GM12878 (cell line): Measurements from ENCODE around the gene PHETA2. TPM values are rescaled to one million over a fixed set of nuclear protein-coding genes. Genes with fewer than 3 reads are reported as not detected.

ENCODE experiments used
- ATAC-seq: fragments of 200-7000 bp; cut with Tn5 transposase; 3 replicates; pipeline ENCODE4 v1.9.1; 2020; ENCODE audit warnings: mild to moderate bottlenecking, moderate library complexity
- BruUV-seq: library from RNA; stranded (reverse); fragments of 400-500 nt; replicated peaks from 2 replicates; lab custom pipeline; 2021; lab: Mats Ljungman, UMichigan
- CTCF ChIA-PET: fragments of 300-600 bp; sonication (Branson Sonifier 250); formaldehyde crosslinking; extraction: SDS; loops from one replicate; lab custom pipeline; 2021; ENCODE audit warnings: inconsistent platforms; lab: Yijun Ruan, JAX
- POLR2A ChIA-PET: fragments of 350-600 bp; formaldehyde crosslinking; extraction: SDS; loops from one replicate; lab custom pipeline; 2021; ENCODE audit warnings: inconsistent platforms; lab: Charles Lee
- RAD21 ChIA-PET: fragments of 300-600 bp; sonication (Branson Sonifier 250); formaldehyde crosslinking; loops from one replicate; lab custom pipeline; 2023; ENCODE audit warnings: antibody characterized with exemption; ENCODE audit not compliant: unreplicated experiment; lab: Charles Lee
- SMC1A ChIA-PET: fragments of 300-600 bp; sonication (Branson Sonifier 250); formaldehyde crosslinking; loops from one replicate; lab custom pipeline; 2023; ENCODE audit not compliant: unreplicated experiment, uncharacterized antibody; lab: Charles Lee
- DNase-seq: peaks from one replicate; pipeline ENCODE4 v3.0.0-alpha.2; 2011; ENCODE audit warnings: low read depth, low spot score
- FAIRE-seq: peaks from 3 replicates; lab custom pipeline; 2011; peaks lifted over from hg19 to GRCh38; lab: Jason Lieb, UNC
- H2AFZ ChIP-seq: 2 replicates; pipeline ENCODE4 v1.6.0; 2011; ENCODE audit warnings: low read depth, low read length, control low read depth; ENCODE audit not compliant: control insufficient read depth
- H3K27ac ChIP-seq: 2 replicates; pipeline ENCODE4 v1.5.1; 2011; ENCODE audit warnings: control low read depth; ENCODE audit not compliant: control insufficient read depth, insufficient read depth
- H3K27me3 ChIP-seq, 2 experiments: replicated peaks in 1 of 2; 2 replicates each; pipeline versions ENCODE4 v1.6.0 to v1.6.1; 2011; ENCODE audit warnings: low read length in 1 of 2; ENCODE audit not compliant: control insufficient read depth in 2 of 2, insufficient read depth in 2 of 2
- H3K36me3 ChIP-seq, 2 experiments: 2 replicates each; pipeline ENCODE4 v1.5.1; 2011; ENCODE audit warnings: low read length in 1 of 2; ENCODE audit not compliant: control insufficient read depth in 2 of 2, insufficient read depth in 2 of 2
- H3K4me1 ChIP-seq: 2 replicates; pipeline ENCODE4 v1.6.1; 2011; ENCODE audit warnings: mild to moderate bottlenecking, low read length, moderate library complexity, mixed read lengths; ENCODE audit not compliant: control insufficient read depth, insufficient read depth
- H3K4me2 ChIP-seq: 2 replicates; pipeline ENCODE4 v1.6.0; 2011; ENCODE audit warnings: control low read depth; ENCODE audit not compliant: control insufficient read depth, insufficient read depth
- H3K4me3 ChIP-seq: fragments of 200-600 bp; sonication (generic); 2 replicates; pipeline ENCODE4 v1.5.1; 2016
- H3K79me2 ChIP-seq: 2 replicates; pipeline ENCODE4 v1.6.0; 2011; ENCODE audit warnings: low read length; ENCODE audit not compliant: control insufficient read depth, insufficient read depth
- H3K9ac ChIP-seq: 2 replicates; pipeline ENCODE4 v1.8.0; 2011; ENCODE audit warnings: low read length, control low read depth, mixed read lengths; ENCODE audit not compliant: control insufficient read depth, insufficient read depth
- H3K9me3 ChIP-seq: replicated peaks from 3 replicates; pipeline ENCODE4 v1.5.1; 2011; ENCODE audit warnings: mild to moderate bottlenecking, low read length; ENCODE audit not compliant: control insufficient read depth, insufficient read depth
- H4K20me1 ChIP-seq: 2 replicates; pipeline ENCODE4 v1.6.0; 2011; ENCODE audit not compliant: control insufficient read depth, insufficient read depth
- ASH2L ChIP-seq: fragments of 300-600, 200-600 bp; sonication (generic); IDR thresholded peaks from 2 replicates; pipeline ENCODE4 v1.6.1; 2017; ENCODE audit warnings: low read depth, mild to moderate bottlenecking, borderline replicate concordance
- BMI1 ChIP-seq: fragments of 450-650 bp; IDR thresholded peaks from 2 replicates; pipeline ENCODE4 v1.6.1; 2016; ENCODE audit warnings: mild to moderate bottlenecking, moderate library complexity, borderline replicate concordance
- CHD4 ChIP-seq: fragments of 200-600 bp; sonication (generic); IDR thresholded peaks from 2 replicates; pipeline ENCODE4 v1.6.1; 2016; ENCODE audit warnings: mild to moderate bottlenecking
- FOXM1 ChIP-seq: IDR thresholded peaks from 2 replicates; pipeline ENCODE4 v1.6.1; 2012; ENCODE audit warnings: low read depth, mild to moderate bottlenecking, inconsistent platforms, low read length, moderate library complexity
- IKZF2 ChIP-seq, 2 experiments: fragments of 450-650 bp; IDR thresholded peaks; 2 replicates each; pipeline ENCODE4 v1.6.1; 2017; ENCODE audit warnings: mild to moderate bottlenecking in 2 of 2, moderate library complexity in 2 of 2
- IRF5 ChIP-seq: fragments of 450-650 bp; IDR thresholded peaks from 2 replicates; pipeline ENCODE4 v1.6.1; 2017; ENCODE audit warnings: borderline replicate concordance
- KLF5 ChIP-seq: fragments of 450-650 bp; IDR thresholded peaks from 2 replicates; pipeline ENCODE4 v1.6.1; 2014; ENCODE audit warnings: mild to moderate bottlenecking; ENCODE audit not compliant: partially characterized antibody
- MTA2 ChIP-seq: fragments of 450-650 bp; IDR thresholded peaks from 2 replicates; pipeline ENCODE4 v1.6.1; 2016; ENCODE audit warnings: low read depth, mild to moderate bottlenecking, moderate library complexity
- RB1 ChIP-seq: fragments of 450-650 bp; formaldehyde crosslinking; IDR thresholded peaks from 2 replicates; pipeline ENCODE4 v1.6.1; 2017; ENCODE audit warnings: mild to moderate bottlenecking, borderline replicate concordance
- SIN3A ChIP-seq: IDR thresholded peaks from 2 replicates; pipeline ENCODE4 v1.6.1; 2012; ENCODE audit warnings: low read depth, low read length, improper control_type of control experiment
- SRF ChIP-seq, 2 experiments: IDR thresholded peaks; 2 replicates each; pipeline ENCODE4 v1.6.1; 2011; ENCODE audit warnings: low read depth in 2 of 2, low read length in 2 of 2, mild to moderate bottlenecking in 1 of 2, moderate library complexity in 1 of 2
- STAT3 ChIP-seq: IDR thresholded peaks from 2 replicates; pipeline ENCODE4 v1.6.1; 2011; ENCODE audit warnings: low read depth, low read length, improper control_type of control experiment
- ZNF207 ChIP-seq: fragments of 450-650 bp; IDR thresholded peaks from 2 replicates; pipeline ENCODE4 v1.6.1; 2014; ENCODE audit warnings: antibody characterized with exemption, mild to moderate bottlenecking, borderline replicate concordance
- WGBS: methylation state at CpG from one replicate; pipeline ENCODE4 v1.1.6; 2016; ENCODE audit warnings: low lambda C conversion rate; ENCODE audit not compliant: insufficient replicate concordance, insufficient coverage; ENCODE audit errors: missing lambda C conversion rate; 5-methylcytosine and 5-hydroxymethylcytosine counted together
- in situ Hi-C: fragments of 300-500 bp; cut with MboI; formaldehyde crosslinking; loops from 9 replicates; pipeline ENCODE4 v1.14.3; 2018; ENCODE audit warnings: mixed read lengths
- intact Hi-C: fragments of 100-400 bp; cut with micrococcal nuclease; formaldehyde crosslinking; loops from one replicate; pipeline ENCODE4 v1.14.2; 2022; ENCODE audit not compliant: unreplicated experiment
- polyA plus RNA-seq, 11 experiments: library from polyadenylated mRNA; depleted of rRNA in 4 of 11; unstranded in 6 of 11; stranded (reverse) in 5 of 11; fragments of >200 nt; fragmentation: Nextera tagmentation in 4 of 11; fragmentation: Illumina TruSeq in 1 of 11; extraction: Ambion mirVana in 4 of 11; extraction: Trizol in 1 of 11; gene quantifications; 1 replicate in 1 of 11; 2 replicates in 10 of 11; pipeline versions ENCODE4 v1.2.1 to v1.2.3, GENCODE V29; 2011 to 2016; ENCODE audit warnings: inconsistent platforms in 2 of 11, missing spikeins in 2 of 11, low read depth in 1 of 11
- total RNA-seq, 4 experiments: library from RNA; depleted of rRNA in 3 of 4; stranded (reverse); fragments of >200 nt in 3 of 4; fragmentation: Illumina TruSeq in 1 of 4; extraction: Trizol in 1 of 4; gene quantifications; 2 replicates each; pipeline versions ENCODE4 v1.2.1 to v1.2.3, GENCODE V29; 2013 to 2021

Gene PHETA2
- total and polyA plus RNA-seq, 10 of the 15 experiments (the other 5 are each of a cell fraction or from before 2014, with no cell fraction given), result 0.03 to 3.2 (median 1.7) TPM

- no peak overlapping the region for H3K9ac ChIP-seq
- ChIA-PET CTCF (no interaction called here), SMC1A (no interaction called here), POLR2A (interaction anchor here (0.6 kb wide), 1 partner anchor 13 kb away, joined by 3 read pairs; no protein-coding TSS in a partner anchor), RAD21 (no interaction called here)
- no peak overlapping the region for H3K4me2 ChIP-seq
- no peak overlapping the region for H2AFZ ChIP-seq
- intact Hi-C loops, result no loop called here
- H3K36me3 ChIP-seq, result no peaks in the 10 kb centered on the region
- H3K9me3 ChIP-seq, result peaks cover 17% of the 10 kb centered on the region; the same call in 2 of the 3 replicates
- H3K27me3 ChIP-seq, result no peaks in the 10 kb centered on the region
- peaks cover 20% of the 10 kb centered on the region for H3K4me1 ChIP-seq
- H3K79me2 ChIP-seq, result no peaks in the 10 kb centered on the region
- DNase-seq (no peak), ATAC-seq (no peak), FAIRE-seq (no peak)
- WGBS, result 86% methylated on average over 8 of the region's 8 CpGs
- H4K20me1 ChIP-seq, result no peaks in the 10 kb centered on the region
- TF ChIP-seq ZNF207 (no peak), IRF5 (no peak), ASH2L (no peak), MTA2 (no peak), IKZF2 (IDR thresholded peaks at IDR 0.05) (no peak), BMI1 (no peak), KLF5 (no peak), SIN3A (no peak), RB1 (no peak), SRF (IDR thresholded peaks at IDR 0.05; ENCODE audit: low read depth in 2 of 2, low read length in 2 of 2) (no peak), FOXM1 (no peak), CHD4 (no peak), STAT3 (no peak)
- no TSS peak for BruUV-seq
- no peak overlapping the region for H3K4me3 ChIP-seq
- in situ Hi-C loops, result no loop called here
- no peak overlapping the region for H3K27ac ChIP-seq
These were observed 38.8 kb upstream of the PHETA2 start for GRCh38 chr22:42035256-42035655.
